GM19023 (cell line): ENCODE data around the gene PLCD3.

Experiments
- ATAC-seq: cut with Tn5 transposase; IDR thresholded peaks from one replicate; pipeline ENCODE4 v1.9.1; 2021; ENCODE audit warnings: mild to moderate bottlenecking, moderate library complexity; ENCODE audit not compliant: unreplicated experiment

PLCD3 gene

GRCh38 chr17:45150911-45151809 is 18.8 kb upstream of the PLCD3 start:
- no peak for ATAC-seq

- no peak for ATAC-seq
Measured at GRCh38 chr17:45149669-45150664, 17.7 kb upstream of the PLCD3 start.

- ATAC-seq = peak; percentile 25
Measured at GRCh38 chr17:45149037-45149668, 16.8 kb upstream of the PLCD3 start.

DNA sequence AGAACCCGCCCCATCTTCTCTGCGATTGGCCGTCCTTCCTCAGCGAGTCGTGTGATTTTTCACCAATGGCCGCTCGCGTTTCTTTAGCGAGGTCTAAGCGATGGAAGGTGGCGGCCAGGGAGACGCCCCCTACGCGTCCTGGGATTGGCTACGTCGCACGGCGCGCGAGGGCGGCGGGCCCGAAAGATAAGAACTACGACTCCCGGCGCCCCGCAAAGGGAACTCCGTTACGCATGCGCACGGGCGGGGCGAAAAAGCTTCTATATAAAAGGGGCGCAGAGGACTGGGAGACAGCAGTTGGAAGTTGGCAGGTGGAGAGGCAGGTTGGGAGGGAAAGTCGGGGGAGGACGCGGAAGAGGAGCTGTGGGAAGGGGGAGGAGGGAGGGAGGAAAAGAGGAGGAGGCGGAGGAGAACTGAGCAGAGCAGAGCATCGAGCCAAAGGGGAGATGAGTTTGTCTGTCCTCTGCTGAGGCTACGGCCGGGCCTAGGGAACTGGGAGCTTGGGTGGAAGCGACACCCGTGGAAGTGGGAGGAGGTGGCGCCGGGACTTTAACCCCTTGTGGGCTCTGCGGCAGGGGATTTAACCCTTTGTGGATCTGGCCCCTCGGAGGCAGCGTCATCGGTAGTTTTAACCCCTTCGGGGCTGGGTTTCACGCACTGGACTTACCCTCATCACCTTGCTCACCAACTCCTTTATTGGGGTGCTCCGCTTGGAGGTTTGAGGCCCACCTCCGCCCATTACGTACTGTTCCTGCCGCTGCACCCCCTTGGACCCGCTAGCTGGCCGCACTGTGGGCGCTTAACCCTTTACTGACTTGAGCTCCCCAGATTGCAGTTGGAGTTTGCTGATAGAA is 16.1 kb upstream of the PLCD3 start, which contains the start of gene HEXIM1:
Gene HEXIM1 (plus strand): TSS at position 293 of the 854 bp plus-strand sequence. CDS start 716 bp downstream, outside the sequence.
- peak; percentile 70 for ATAC-seq

GRCh38 chr17:45147581-45148182 is 15.4 kb upstream of the PLCD3 start:
- no peak for ATAC-seq

- ATAC-seq = no peak
Measured at GRCh38 chr17:45146890-45147580, 14.7 kb upstream of the PLCD3 start.

- ATAC-seq = no peak
Measured at GRCh38 chr17:45146592-45146889, 14.2 kb upstream of the PLCD3 start.

DNA sequence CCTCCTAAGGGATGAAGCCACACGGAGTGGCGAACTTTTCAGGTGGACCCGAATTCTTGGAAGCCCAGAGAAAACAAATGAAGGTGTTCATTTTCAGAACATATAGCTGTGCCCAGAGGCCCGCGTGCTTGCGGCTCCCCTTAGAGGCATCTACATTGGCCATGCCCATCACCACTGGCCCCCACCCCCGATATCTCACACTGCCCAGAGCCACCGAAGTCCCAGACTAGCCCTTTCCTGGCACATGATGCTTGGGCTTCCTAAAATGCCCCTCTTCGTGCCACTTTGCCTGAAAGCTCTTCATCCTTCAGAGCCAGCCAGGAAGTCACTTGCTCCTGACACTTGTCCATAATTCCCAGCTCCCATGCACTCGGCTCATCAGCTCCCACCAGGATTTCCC is 13.9 kb upstream of the PLCD3 start:
- no peak for ATAC-seq

DNA sequence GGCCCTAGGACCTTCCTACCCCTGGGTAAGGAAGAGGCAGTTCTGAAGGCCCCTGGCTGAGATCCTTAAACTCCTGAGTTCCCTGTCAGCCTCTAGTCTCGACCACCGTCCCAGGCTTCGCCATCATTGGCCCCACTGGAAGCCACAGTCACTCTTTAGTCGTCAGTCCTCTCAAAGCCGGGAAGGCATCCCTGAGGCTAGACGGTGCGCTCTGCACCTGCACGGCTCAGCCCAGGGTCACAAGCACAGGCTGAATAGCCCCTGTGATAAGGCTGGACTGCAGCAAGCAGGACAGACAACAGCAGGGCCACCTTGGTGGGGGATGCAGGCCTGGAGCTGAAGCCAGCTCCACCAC is 12.7 kb upstream of the PLCD3 start:
- no peak for ATAC-seq

DNA sequence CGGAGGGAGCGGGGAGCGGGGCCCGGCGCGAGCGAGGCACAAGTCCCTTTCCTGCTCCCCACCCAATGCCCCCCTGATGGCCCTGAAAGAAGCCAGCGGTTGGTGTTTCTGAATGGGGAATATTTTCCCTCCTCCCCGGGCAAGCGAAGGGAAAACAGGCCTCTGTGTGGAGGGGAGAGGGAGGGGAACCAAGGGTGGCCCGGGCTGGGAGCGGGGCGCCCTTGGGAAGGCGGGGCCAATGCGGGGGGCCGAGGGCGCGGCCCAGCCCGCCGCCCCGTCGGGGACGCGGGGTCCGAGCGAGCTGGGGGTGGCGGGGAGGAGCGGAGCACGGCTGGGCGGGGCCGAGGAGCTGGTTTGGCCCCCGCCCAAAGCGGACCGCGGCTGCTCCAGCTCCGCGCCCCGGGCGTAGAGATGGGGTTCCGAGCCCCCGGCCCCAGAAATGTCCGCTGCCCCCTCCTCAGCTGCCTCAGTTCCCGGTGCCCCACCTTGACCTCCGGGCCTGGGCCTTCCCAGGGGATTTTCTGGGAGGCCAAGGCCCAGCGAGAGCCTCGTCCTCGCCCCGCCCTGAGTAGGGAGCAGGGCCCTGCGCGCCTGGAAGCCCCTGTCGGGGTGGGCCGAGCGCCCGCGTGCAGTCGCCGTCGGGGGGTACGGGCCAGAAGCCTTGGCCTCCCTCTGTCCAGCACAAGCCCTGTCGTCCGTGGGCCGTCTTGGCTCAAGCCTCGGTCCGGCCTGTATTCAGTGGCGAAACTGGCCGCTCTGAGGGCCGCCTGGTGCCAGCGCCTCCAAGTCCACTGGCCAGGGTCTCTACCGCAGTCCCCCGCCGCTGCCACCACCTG is 12.1 kb upstream of the PLCD3 start:
- no peak for ATAC-seq

- ATAC-seq = no peak
Measured at GRCh38 chr17:45143767-45144198, 11.5 kb upstream of the PLCD3 start.

GRCh38 chr17:45143094-45143670 is 10.9 kb upstream of the PLCD3 start:
- ATAC-seq = no peak

GRCh38 chr17:45139533-45139920 is 7.2 kb upstream of the PLCD3 start:
- ATAC-seq = no peak

DNA sequence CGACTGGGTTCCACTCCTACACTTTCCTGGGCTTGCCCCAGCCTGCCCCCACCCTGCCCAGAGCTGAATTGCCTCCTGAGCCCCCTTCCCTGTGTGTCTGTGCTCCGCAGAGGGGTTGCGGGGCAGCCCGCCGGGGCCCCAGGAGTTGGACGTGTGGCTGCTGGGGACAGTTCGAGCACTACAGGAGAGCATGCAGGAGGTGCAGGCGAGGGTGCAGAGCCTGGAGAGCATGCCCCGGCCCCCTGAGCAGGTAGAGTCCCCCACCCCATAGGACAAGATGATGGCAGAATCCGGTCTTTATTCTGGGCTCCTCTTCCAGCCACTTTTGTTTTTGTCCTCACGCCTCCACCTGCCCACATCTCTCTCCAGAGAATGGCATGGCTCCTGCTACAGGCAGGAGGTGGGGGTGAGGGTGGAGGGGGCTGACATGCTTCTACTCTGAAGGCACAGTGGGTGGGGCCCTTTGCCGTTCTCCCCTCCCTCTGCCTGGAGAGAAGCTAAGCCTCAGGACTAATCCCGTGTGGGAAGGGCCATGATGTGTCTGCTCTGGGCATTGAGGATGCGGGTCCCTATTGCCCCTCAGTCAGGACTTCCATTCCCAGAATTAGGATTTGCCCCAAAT is 6.7 kb upstream of the PLCD3 start:
- ATAC-seq = no peak

GRCh38 chr17:45137561-45138305 is 5.4 kb upstream of the PLCD3 start:
- ATAC-seq = no peak

GRCh38 chr17:45136846-45137560 is 4.7 kb upstream of the PLCD3 start:
- ATAC-seq = no peak
